ENCODE results near the gene RCVRN. TPM values are rescaled to one million over a fixed set of nuclear protein-coding genes. Genes with fewer than 3 reads are reported as not detected.

The RCVRN gene
- total RNA-seq, 4 donors from 2014 or later: 0.17 to 0.22 TPM; not detected in 2

- TF ChIP-seq, protein P1, sequence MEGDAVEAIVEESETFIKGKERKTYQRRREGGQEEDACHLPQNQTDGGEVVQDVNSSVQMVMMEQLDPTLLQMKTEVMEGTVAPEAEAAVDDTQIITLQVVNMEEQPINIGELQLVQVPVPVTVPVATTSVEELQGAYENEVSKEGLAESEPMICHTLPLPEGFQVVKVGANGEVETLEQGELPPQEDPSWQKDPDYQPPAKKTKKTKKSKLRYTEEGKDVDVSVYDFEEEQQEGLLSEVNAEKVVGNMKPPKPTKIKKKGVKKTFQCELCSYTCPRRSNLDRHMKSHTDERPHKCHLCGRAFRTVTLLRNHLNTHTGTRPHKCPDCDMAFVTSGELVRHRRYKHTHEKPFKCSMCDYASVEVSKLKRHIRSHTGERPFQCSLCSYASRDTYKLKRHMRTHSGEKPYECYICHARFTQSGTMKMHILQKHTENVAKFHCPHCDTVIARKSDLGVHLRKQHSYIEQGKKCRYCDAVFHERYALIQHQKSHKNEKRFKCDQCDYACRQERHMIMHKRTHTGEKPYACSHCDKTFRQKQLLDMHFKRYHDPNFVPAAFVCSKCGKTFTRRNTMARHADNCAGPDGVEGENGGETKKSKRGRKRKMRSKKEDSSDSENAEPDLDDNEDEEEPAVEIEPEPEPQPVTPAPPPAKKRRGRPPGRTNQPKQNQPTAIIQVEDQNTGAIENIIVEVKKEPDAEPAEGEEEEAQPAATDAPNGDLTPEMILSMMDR (IDR thresholded peaks at IDR 0.05; ENCODE audit: low read depth): no peak
Observed at GRCh38 chr17:9880582-9880999, 24.5 kb downstream of the RCVRN start.

DNA sequence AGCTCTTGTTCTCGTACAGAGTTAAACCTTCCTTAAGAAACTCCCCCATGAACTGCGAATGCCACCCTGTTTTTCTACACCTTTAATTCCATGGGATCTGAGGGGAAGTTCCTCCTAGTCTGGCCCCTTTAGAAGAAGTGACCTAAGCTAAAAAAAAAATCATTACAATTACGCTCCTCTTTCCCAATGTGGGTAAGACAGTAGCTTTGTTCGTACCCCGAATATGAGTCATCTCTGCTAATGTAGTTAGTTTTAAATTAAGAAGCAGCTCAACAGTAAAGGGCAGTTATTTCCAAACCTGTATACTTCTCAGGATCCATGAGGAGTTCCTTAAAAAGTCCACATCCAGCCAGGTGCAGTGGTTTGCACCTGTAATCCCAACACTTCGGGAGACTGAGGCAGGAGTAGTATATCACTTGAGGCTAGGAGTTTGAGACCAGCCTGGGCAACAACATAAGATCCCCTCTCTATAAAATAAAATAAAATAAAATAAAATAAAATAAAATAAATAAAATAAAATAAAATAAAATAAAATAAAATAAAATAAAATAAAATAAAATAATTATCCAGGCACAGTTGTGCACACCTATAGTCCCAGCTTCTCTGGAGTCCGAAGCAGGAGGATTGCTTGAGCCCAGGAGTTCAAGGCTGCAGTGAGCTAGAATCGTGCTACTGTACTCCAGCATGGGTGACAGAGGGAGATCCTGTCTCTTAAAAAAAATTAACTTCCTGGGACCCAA, 26.1 kb downstream of the RCVRN start:
- TF ChIP-seq, protein P1 (IDR thresholded peaks at IDR 0.05; ENCODE audit: low read depth): no peak

GRCh38 chr17:9878356-9878755, 26.7 kb downstream of the RCVRN start:
- TF ChIP-seq, protein P1 (IDR thresholded peaks at IDR 0.05; ENCODE audit: low read depth): no peak

DNA sequence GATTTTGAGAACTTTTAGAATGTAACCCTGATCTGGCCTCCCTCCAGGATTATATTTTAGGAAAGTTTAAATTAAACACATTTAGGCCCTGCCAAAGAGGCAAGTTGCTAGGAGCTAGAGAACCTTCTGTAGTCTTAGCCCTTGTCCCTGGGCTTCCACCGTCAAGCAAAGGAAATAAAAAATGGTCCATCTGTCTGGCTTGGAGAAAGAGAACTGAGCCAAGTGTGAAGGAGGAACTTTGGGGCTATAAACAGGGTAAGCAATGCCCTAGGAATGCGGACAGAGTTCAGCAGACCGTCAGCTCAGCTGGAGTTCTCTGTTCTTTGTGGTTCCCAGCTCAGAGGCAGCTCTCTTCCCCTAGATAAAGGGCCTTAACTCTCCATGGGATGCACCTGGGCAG, 29.6 kb downstream of the RCVRN start:
- TF ChIP-seq, protein P1 (IDR thresholded peaks at IDR 0.05; ENCODE audit: low read depth): no peak

- TF ChIP-seq, protein P1 (IDR thresholded peaks at IDR 0.05; ENCODE audit: low read depth): no peak
Observed at GRCh38 chr17:9874722-9875121, 30.3 kb downstream of the RCVRN start.

DNA sequence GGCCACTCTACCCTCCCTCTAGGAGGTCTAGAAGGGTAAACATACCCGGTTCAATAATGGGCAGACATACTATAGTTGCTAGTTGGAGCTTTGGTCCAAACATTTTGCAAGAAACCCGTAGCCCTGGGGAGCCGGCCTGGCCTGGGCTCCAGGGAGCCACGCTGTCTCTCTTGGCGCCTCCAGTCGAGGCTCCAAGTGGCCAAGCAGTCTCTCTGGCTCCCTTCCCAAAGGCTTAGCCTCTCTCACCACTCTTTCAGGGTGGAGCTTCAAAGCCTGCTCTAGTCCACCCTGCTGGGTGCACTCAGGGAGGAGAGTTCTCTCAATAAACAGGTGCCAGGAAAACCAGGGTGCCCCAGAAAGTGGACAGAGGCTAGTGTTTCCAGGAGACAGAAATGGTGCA, 32.2 kb downstream of the RCVRN start:
- TF ChIP-seq, protein P1 (IDR thresholded peaks at IDR 0.05; ENCODE audit: low read depth): no peak

GRCh38 chr17:9868552-9868951, 36.5 kb downstream of the RCVRN start:
- TF ChIP-seq, protein P1 (IDR thresholded peaks at IDR 0.05; ENCODE audit: low read depth): no peak

Data from subcutaneous adipose tissue (tissue), 4 donors.